Measurements from ENCODE around the gene CA9.

CA9 gene

GRCh38 chr9:35717132-35717870, 43.6 kb downstream of the CA9 start:
- no peak for DNase-seq (ENCODE audit: low read depth in 2 of 2)

GRCh38 chr9:35718721-35719511, 45.2 kb downstream of the CA9 start:
- no peak for DNase-seq (ENCODE audit: low read depth in 2 of 2)

- no peak for DNase-seq (ENCODE audit: low read depth in 2 of 2)
Observed at GRCh38 chr9:35719546-35719945, 45.8 kb downstream of the CA9 start.

DNA sequence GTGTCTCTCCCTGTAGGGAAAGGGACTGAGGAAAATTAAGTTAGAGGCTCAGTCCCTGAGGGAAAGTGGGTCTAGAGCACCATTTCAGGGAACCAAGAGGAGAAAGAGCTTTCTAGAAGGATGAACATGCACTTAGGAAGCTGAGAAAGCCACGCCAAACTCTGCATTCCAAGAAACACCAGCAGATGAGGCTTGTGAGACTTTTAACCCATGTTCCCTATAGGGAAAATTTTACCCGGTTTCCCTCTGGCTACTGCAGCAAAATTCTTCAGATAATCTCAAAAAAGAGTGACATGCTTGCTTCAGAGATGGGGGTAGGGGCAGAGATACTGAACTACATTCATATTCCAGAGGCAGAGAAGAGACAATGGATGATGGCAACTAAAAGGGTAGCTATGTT, 49.7 kb downstream of the CA9 start:
- no peak for DNase-seq (ENCODE audit: low read depth in 2 of 2)

DNA sequence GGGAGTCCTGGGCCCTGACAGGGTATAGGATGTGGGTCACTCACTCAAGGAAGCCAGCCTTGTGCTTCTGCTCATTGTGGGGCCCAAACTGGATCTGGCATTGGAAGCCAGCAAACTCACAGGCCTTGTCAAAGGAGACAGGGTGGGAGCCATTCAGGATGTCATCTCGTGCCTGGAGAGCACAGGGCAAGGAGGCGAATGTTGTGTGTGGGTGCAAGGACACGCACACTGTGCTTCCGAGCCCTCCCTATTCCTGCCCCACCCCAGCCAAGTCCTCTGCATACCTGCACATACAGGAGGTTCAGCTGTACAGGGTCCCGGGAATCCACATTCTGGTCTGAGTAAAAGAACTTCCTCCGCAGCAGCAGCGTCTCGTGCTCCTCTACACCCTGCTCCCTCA, 50.2 kb downstream of the CA9 start:
- no peak for DNase-seq (ENCODE audit: low read depth in 2 of 2)

DNA sequence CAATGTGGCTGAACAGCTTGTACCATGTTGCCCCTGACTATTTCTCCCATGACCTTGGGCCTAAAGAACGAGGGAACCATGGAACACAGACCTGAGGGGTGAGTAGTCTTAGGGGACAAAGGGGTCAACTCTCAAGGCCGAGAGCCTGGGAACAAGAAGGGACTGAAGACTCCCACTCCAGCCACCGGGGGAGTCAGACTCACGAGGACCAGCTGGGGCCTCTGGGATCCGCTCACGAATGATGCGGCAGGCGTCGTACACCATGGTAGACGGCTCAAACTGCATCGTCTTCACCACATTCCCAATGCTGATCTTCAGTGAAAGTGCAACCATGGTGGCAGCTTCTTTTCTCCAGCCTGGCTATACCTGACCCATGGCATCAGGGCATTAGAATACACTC, 51.6 kb downstream of the CA9 start:
- no peak for DNase-seq (ENCODE audit: low read depth in 2 of 2)

DNA sequence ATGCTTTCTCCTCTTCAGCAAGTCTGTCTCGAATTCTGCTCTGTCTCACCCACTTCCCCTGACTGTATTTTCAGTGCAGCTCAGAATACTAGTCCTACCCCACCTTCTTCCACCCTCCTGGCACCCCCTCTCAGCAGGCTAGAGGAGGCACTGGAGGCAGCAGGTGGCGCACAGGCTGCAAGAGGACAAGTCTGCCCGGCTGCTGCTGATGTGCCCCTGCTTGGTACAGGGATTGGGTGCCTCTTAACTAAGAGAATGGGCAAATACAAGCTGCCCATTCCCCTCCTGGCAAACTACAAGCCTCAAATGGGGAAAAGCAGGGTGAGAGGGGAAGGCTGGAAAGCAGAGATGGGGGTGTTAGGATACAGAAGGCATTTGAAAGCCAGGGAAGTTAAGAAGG, 53.2 kb downstream of the CA9 start:
- no peak for DNase-seq (ENCODE audit: low read depth in 2 of 2)

GRCh38 chr9:35727676-35728040, 53.9 kb downstream of the CA9 start:
- no peak for DNase-seq (ENCODE audit: low read depth in 2 of 2)

DNA sequence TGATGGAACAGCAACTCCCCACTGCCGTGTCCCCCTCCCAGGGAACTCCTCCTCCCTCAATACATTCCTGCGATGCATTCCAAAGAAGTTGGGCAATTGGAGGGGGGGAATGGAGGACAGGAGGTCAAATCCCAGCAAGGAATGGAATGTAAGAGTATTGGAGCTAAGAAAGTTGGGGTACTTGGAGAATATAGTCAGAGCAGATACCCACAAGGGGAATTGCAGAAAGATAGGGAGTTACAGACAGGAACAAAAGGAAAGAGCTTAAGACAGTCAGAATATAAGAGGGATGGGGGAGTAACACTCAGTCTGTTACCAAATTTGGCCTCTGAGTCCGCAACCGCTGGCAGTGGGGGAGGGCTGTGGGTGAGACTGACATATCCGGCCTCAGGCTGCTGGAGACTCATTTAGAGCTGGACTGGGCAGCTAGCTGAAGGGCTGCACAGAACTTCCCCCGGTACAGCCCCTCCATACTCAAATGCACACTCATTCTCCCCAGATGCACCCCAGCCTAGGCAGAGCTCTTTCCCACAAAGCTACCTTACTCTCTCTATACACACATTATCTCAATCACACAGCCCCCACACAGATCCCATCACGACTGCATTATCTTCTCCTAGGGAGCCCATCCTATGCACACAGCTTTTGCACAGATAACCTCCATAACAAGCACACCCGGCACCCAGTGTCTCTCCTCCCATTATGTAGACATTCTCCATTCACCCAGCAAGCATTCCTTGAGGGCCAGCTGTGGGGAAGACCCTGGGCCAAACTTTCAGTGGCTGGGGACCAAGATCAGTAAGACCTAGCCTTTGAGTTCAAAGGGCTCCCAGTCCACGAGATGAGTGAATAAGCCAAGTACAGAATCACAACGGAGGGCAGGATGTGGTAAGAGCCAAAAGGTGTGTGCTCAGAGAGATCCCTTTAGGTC, 54.6 kb downstream of the CA9 start:
- DNase-seq (ENCODE audit: low read depth in 2 of 2), result no peak

DNA sequence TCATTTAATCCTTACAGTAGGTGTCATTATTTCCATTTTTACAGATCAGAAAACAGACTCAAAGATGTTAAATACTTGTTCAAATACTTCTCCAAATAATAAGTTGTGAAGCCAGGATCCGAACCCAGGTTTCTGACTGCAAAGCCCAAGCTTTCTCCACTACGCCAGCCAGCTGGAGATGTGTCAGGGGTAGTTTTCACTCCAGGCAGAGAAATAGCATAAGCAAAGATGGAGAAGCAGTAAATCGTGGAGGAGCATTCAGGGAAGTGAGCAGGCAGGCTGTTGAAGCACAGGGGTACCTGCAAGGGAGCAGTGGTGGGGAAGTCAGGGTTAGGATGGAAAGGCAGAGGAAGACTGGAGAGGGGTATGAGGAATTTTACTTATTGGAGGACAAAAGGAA, 55.4 kb downstream of the CA9 start:
- no peak for DNase-seq (ENCODE audit: low read depth in 2 of 2)

DNA sequence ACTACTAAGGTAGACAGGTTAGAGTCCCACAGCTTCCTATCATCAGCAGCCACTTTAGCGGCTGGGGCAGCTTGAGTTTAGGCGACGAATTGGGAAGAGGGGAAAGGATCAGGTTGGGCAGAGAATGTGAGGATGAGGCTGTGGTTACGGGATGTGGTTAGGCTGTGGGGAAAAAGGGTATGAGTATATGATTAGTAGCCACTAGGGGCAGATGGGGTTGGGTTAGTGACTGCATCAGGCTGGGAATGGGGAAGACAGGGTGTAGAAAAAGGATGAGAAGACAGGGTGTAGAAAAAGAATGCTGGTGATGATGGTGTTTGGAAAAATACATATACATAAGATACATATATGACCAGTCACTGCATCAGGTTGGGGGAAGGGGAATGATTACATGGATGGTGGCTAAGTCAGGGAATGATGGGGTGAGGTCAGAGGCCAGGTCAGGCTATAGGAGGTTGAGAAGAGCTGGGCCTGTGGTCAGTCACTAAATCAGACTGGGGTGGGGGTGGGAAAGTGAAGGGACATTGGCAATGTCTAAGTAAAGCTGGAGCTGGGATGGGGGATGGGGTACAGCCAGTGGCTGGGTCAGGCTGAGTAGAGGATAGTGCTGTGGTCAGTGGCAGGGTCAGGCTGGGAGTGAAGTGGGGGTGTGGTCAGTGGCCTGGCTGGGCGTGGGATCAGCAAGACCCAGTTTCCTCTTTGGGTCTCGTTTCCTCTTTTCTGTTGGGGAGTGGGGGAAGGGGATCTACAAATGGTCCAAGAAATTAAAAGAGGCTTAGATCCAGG, 56.2 kb downstream of the CA9 start:
- DNase-seq (ENCODE audit: low read depth in 2 of 2), result no peak

GRCh38 chr9:35730486-35730854, 56.7 kb downstream of the CA9 start:
- no peak for DNase-seq (ENCODE audit: low read depth in 2 of 2)

Data from activated CD4-positive, alpha-beta T cell treated with anti-CD3 and anti-CD28 coated beads for 24 hours (primary cell).